HepG2 (cell line): ENCODE results near the gene SLC44A4. TPM values are rescaled to one million over a fixed set of nuclear protein-coding genes. Genes with fewer than 3 reads are reported as not detected.
A peak's percentile ranks its signal among the peaks of the same experiment; 100 is the strongest.

ENCODE experiments used
- BCL6 ChIP-seq: IDR thresholded peaks from 2 replicates; pipeline ENCODE4 v1.6.1; 2016; ENCODE audit warnings: missing genetic modification reagents, missing compliant biosample characterization
- CERS6 ChIP-seq: sonication (generic); formaldehyde crosslinking; IDR thresholded peaks from 2 replicates; pipeline ENCODE4 v1.5.0; 2020; ENCODE audit warnings: missing genetic modification reagents
- DZIP1 ChIP-seq: sonication (generic); formaldehyde crosslinking; IDR thresholded peaks from 2 replicates; pipeline ENCODE4 v1.5.0; 2020; ENCODE audit warnings: mild to moderate bottlenecking, missing genetic modification reagents
- EEA1 ChIP-seq: sonication (generic); formaldehyde crosslinking; IDR thresholded peaks from 2 replicates; pipeline ENCODE4 v1.5.1; 2020; ENCODE audit warnings: mild to moderate bottlenecking, missing genetic modification reagents, borderline replicate concordance
- ERF ChIP-seq: IDR thresholded peaks from 2 replicates; pipeline ENCODE4 v1.6.1; 2018; ENCODE audit warnings: missing biosample characterization, missing genetic modification reagents
- FOSL1 ChIP-seq: sonication (generic); formaldehyde crosslinking; IDR thresholded peaks from 2 replicates; pipeline ENCODE4 v1.9.0; 2021; ENCODE audit warnings: missing genetic modification reagents, borderline replicate concordance
- HMGA1 ChIP-seq: sonication (generic); formaldehyde crosslinking; conservative IDR thresholded peaks from 2 replicates; pipeline ENCODE4 v1.4.0; 2020; ENCODE audit warnings: missing genetic modification reagents
- KMT2A ChIP-seq: sonication (generic); formaldehyde crosslinking; IDR thresholded peaks from 2 replicates; pipeline ENCODE4 v1.4.0; 2020; ENCODE audit warnings: missing genetic modification reagents
- NFKBIZ ChIP-seq: IDR thresholded peaks from 2 replicates; pipeline ENCODE4 v1.6.1; 2018; ENCODE audit warnings: missing genetic modification reagents, missing compliant biosample characterization
- NR0B2 ChIP-seq: sonication (generic); formaldehyde crosslinking; IDR thresholded peaks from 2 replicates; pipeline ENCODE4 v1.4.0; 2020; ENCODE audit warnings: mild to moderate bottlenecking, missing genetic modification reagents
- SAFB2 ChIP-seq: sonication (generic); formaldehyde crosslinking; IDR thresholded peaks from 2 replicates; pipeline ENCODE4 v1.5.1; 2020; ENCODE audit warnings: missing genetic modification reagents, low read depth, mild to moderate bottlenecking, borderline replicate concordance
- ZNF224 ChIP-seq: sonication (generic); formaldehyde crosslinking; IDR thresholded peaks from 2 replicates; pipeline ENCODE4 v1.5.0; 2020; ENCODE audit warnings: mild to moderate bottlenecking, missing genetic modification reagents
- ZNF563 ChIP-seq: sonication (generic); formaldehyde crosslinking; IDR thresholded peaks from 2 replicates; pipeline ENCODE4 v1.8.0; 2022; ENCODE audit warnings: mild to moderate bottlenecking, moderate library complexity, missing genetic modification reagents
- ZNF687 ChIP-seq: sonication (generic); formaldehyde crosslinking; IDR thresholded peaks from 2 replicates; pipeline ENCODE4 v1.5.1; 2020; ENCODE audit warnings: mild to moderate bottlenecking, missing genetic modification reagents, moderate library complexity
- ZNF691 ChIP-seq: sonication (generic); formaldehyde crosslinking; IDR thresholded peaks from 2 replicates; pipeline ENCODE4 v1.4.0; 2020; ENCODE audit warnings: missing genetic modification reagents, low read depth, mild to moderate bottlenecking, borderline replicate concordance
- ZNF740 ChIP-seq: sonication (generic); formaldehyde crosslinking; IDR thresholded peaks from 2 replicates; pipeline ENCODE4 v1.4.0; 2020; ENCODE audit warnings: missing genetic modification reagents
- ZSCAN22 ChIP-seq: sonication (generic); formaldehyde crosslinking; IDR thresholded peaks from 2 replicates; pipeline ENCODE4 v1.4.0; 2020; ENCODE audit warnings: mild to moderate bottlenecking, missing genetic modification reagents
- polyA plus RNA-seq, 8 experiments: library from polyadenylated mRNA; depleted of rRNA in 3 of 8; stranded (reverse) in 7 of 8; unstranded in 1 of 8; fragments of >200 nt; fragmentation: Illumina TruSeq in 4 of 8; extraction: Trizol in 4 of 8; gene quantifications; 2 replicates each; pipeline versions ENCODE4 v1.2.1 to v1.2.3, GENCODE V29; 2011 to 2016; ENCODE audit warnings: low read depth in 4 of 8, missing spikeins in 1 of 8, mixed read lengths in 1 of 8; ENCODE audit not compliant: insufficient read depth in 1 of 8
- total RNA-seq, 5 experiments: library from RNA; depleted of rRNA; stranded (reverse); fragments of >200 nt; fragmentation: Illumina TruSeq; extraction: Trizol; gene quantifications; 2 replicates each; pipeline ENCODE4 v1.2.3, GENCODE V29; 2016; ENCODE audit warnings: low read depth in 1 of 5

The SLC44A4 gene
- total and polyA plus RNA-seq, 2 of the 13 experiments (the other 11 are each of a cell fraction or from before 2014, with no cell fraction given): 3.5 to 5.9 TPM

GRCh38 chr6:31834367-31835250, 44.2 kb downstream of the SLC44A4 start (continued):
- peak; percentile 89 for TF ChIP-seq DZIP1
- TF ChIP-seq ZNF687 (CRISPR knock-in tag): peak; percentile 96
- no peak for TF ChIP-seq FOSL1 (CRISPR knock-in tag)
- TF ChIP-seq BCL6: peak; percentile 58
- peak; percentile 95 for TF ChIP-seq ZNF740 (CRISPR knock-in tag)
- TF ChIP-seq HMGA1: no peak
- TF ChIP-seq SAFB2 (CRISPR knock-in tag): 0 out of 2 replicates have a peak, but pooled peaks have one; percentile 7
- peak; percentile 65; the same call in 1 of the 2 replicates for TF ChIP-seq ZNF563 (CRISPR knock-in tag)
- TF ChIP-seq ZNF224 (CRISPR knock-in tag): 0 out of 2 replicates have a peak, but pooled peaks have one; percentile 39
- peak; percentile 74; the same call in 1 of the 2 replicates for TF ChIP-seq ZNF691
- TF ChIP-seq CERS6 (CRISPR knock-in tag): 0 out of 2 replicates have a peak, but pooled peaks have one; percentile 19
- TF ChIP-seq KMT2A: peak; percentile 59
- TF ChIP-seq EEA1 (CRISPR knock-in tag): no peak
- no peak; the same call in 1 of the 2 replicates for TF ChIP-seq ZSCAN22
- TF ChIP-seq NR0B2 (CRISPR knock-in tag): peak; percentile 95
- TF ChIP-seq ERF: peak; percentile 79
- TF ChIP-seq NFKBIZ (CRISPR knock-in tag): 0 out of 2 replicates have a peak, but pooled peaks have one; percentile 65
